GM10847 (cell line): Measurements from ENCODE around the gene STX1A.

ENCODE experiments used
- POLR2A ChIP-seq: IDR thresholded peaks from 2 replicates; pipeline ENCODE4 v1.6.1; 2011; ENCODE audit not compliant: insufficient read length; ENCODE audit errors: extremely low read depth

STX1A gene

DNA sequence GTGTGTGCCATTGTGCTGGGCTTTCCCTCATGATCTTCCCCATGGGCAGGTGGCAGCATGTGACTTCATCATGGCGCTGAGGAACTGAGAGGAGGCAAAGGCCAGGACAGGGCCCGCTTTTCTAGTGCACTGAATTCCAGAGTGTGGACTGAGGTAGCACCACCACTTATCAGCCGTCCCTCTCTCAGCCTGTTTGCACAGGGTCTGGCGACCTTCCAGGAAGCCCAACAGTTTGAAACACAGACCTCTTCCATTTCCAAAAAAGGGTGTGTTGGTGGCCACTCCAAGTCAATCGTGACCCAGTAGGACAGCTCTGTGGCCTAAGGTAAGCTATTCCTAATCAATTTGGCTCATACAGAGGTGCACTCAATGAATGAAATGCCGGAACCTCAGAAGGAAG, 40.6 kb downstream of the STX1A start:
- TF ChIP-seq POLR2A, result no peak

- TF ChIP-seq POLR2A, result no peak
These were observed 44.9 kb downstream of the STX1A start for GRCh38 chr7:73674468-73675124.

- no peak for TF ChIP-seq POLR2A
These were observed 47.5 kb downstream of the STX1A start for GRCh38 chr7:73671857-73672445.

DNA sequence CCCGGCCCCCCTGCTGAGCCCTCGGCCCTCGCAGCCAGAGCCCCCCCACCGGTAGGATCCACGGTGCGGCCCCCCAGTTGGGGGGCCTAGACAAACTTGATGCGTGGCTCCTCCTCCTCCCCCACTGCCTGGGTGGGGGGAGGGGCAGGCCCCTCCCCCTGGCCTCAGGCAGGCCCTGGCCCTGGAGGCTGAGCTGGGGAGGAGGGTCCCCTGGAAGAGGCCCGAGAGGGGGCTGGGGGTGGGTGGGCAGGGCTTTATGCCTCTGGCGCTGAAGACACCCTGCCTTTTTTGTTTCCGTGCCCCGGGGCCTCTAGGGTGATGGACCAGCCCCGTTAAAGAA, 48.2 kb downstream of the STX1A start:
- no peak for TF ChIP-seq POLR2A

DNA sequence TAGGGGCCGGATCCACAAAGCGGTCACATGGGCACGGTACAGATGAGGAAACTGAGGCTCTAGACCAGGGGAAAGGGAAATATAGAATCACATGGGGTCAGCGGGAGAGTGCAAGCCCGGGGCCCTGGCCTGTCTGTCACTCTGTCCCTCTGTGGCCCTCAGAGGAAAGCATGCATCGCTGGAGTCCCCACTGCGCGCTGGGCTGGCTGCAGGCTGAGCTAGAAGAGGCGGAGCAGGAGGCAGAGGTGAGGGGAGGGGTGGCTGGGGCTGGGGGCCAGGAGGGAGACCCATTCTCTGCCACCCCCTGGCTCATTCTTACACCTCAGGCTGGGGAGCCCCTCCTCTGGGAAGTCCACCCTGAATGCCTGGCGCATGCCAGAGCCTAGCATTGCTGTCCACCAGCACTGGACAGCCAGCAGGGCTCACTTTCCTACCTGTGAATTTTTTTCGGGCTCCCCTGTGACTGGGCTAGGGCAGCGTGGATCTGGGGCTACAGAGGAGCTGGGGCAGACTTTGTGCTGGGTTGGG, 49.5 kb downstream of the STX1A start:
- TF ChIP-seq POLR2A, result no peak

- no peak for TF ChIP-seq POLR2A
These were observed 50.2 kb downstream of the STX1A start for GRCh38 chr7:73669288-73669701.

GRCh38 chr7:73668886-73669230, 50.6 kb downstream of the STX1A start:
- no peak for TF ChIP-seq POLR2A

GRCh38 chr7:73668103-73668885, 51.2 kb downstream of the STX1A start:
- TF ChIP-seq POLR2A, result no peak

DNA sequence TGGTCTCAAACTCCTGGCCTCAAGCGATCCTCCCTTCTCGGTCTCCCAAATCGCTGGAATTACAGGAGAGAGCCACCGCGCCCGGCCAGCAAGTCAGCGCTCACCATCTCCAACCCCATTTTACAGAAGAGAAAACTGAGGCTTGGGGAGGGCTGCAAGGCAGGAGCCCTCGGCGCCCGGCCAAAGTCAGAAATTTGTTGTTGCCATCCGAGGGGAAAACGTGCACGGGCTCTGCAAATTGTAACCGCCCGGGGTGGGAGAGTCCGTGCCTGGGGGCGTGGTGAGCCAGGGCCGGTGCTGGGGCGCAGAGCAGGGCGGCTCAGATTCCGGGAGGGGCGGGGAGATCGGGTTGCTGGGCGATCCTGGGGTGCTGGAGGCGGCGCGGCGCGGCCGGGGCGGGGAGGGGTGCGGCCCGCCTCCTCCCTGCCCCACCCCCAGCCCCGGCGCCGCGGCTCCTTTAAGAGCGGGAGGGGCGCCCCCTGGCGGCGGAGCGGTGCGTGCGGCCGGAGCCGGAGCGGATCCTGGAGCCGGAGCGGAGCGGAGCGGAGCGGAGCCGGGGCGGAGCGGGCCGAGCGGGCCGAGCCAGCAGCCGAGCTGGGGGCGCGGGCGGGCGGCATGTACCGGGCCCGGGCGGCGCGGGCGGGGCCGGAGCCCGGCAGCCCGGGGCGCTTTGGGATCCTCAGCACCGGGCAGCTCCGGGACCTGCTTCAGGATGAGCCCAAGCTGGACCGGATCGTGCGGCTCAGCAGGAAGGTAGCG, 51.9 kb downstream of the STX1A start, which contains the start of gene VPS37D:
Gene VPS37D, plus strand, starts transcription at position 488 of the 759 bp plus-strand sequence. Its CDS starts 128 bp downstream, at position 616.
- no peak for TF ChIP-seq POLR2A

DNA sequence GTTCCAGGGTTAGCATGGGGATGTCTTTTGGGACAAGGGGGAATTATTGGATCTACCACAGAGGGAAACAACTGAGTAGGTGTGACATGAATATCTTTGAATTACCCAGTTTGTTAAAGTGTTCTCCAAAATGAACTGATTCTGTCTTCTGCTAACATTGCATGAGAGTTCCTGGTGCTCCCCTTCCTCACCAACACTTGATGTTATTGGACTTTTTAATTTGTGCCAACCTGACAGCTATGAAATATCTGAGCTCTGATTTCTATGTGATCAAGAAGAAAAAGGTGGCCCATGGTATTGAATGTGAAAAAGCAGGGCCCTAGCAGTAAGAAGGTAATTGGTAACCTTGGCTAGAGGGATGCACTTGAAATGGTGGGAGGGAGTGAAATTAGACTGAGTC, 56.4 kb downstream of the STX1A start:
- no peak for TF ChIP-seq POLR2A

DNA sequence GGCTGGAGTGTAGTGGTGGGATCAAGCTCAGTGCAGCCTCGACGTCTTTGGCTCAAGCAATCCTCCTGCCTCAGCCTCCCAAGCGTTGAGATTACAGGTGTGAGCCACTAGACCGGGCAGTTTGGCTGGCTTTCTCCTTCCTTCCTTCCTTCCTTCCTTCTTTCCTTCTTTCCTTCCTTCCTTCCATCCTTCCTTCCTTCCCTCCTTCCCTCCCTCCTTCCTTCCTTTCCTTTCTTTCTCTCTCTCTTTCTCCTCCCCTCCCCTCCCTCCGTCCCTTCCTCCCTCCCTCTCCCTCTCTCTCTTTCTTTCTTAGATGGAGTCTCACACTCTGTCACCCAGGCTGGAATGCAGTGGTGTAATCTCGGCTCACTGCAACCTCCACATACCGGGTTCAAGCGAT, 59.5 kb downstream of the STX1A start:
- TF ChIP-seq POLR2A, result no peak

DNA sequence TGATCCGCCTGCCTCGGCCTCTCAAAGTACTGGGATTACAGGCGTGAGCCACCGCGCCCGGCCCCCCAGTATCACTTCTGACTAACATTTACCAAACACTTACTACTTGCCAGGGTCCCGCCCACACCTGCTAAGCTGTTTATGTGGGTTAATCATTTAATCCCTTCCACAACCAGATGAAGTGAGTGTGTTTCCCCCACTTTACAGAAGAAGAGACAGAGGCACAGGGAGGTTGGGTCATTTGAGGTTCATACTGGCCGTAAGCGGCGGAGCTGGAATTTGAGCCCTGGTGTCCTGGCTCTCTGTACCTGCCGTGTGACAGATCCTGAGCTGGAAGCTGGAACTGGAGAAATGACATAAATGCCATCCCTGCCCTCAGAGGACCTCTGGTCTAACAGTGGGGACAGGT, 66.9 kb downstream of the STX1A start:
- no peak for TF ChIP-seq POLR2A

- no peak for TF ChIP-seq POLR2A
These were observed 68.9 kb downstream of the STX1A start for GRCh38 chr7:73650524-73650923.

GRCh38 chr7:73649576-73649975, 69.9 kb downstream of the STX1A start:
- no peak for TF ChIP-seq POLR2A
